SK-N-SH treated with all-trans-retinoic acid at 6 μM for 48 hours (cell line): ENCODE measurements around the gene PCSK5.

Experiments
- ATAC-seq: fragments of 200-7000 bp; cut with Tn5 transposase; 3 replicates; pipeline ENCODE4 v1.9.1; 2020; ENCODE audit warnings: mild to moderate bottlenecking, moderate library complexity
- CSDC2 ChIP-seq: fragments of 250-450 bp; sonication (Bioruptor Pico); IDR thresholded peaks from 2 replicates; pipeline ENCODE4 v1.5.0; 2020; ENCODE audit warnings: mild to moderate bottlenecking, moderate library complexity
- CSRNP3 ChIP-seq: fragments of 250-450 bp; sonication (Bioruptor Pico); IDR thresholded peaks from 2 replicates; pipeline ENCODE4 v1.5.1; 2021; ENCODE audit warnings: mild to moderate bottlenecking, moderate library complexity
- GLIS3 ChIP-seq: fragments of 250-450 bp; sonication (Bioruptor Pico); IDR thresholded peaks from 2 replicates; pipeline ENCODE4 v1.5.0; 2020; ENCODE audit warnings: mild to moderate bottlenecking, moderate library complexity
- ISL1 ChIP-seq: fragments of 250-450 bp; sonication (Bioruptor Pico); IDR thresholded peaks from 2 replicates; pipeline ENCODE4 v2.1.2; 2022; ENCODE audit warnings: mild to moderate bottlenecking, moderate library complexity
- OSR1 ChIP-seq: fragments of 250-450 bp; sonication (Bioruptor Pico); IDR thresholded peaks from 2 replicates; pipeline ENCODE4 v1.8.0; 2022; ENCODE audit warnings: moderate library complexity, mild to moderate bottlenecking, inconsistent platforms
- PATZ1 ChIP-seq: fragments of 250-450 bp; sonication (Bioruptor Pico); IDR thresholded peaks from 2 replicates; pipeline ENCODE4 v1.8.0; 2020; ENCODE audit warnings: mild to moderate bottlenecking, moderate library complexity, borderline replicate concordance
- POU6F1 ChIP-seq: fragments of 250-450 bp; sonication (Bioruptor Pico); IDR thresholded peaks from 2 replicates; pipeline ENCODE4 v1.8.0; 2021; ENCODE audit warnings: low read depth, mild to moderate bottlenecking, moderate library complexity, borderline replicate concordance
- RARB ChIP-seq: fragments of 250-450 bp; sonication (Bioruptor Pico); IDR thresholded peaks from 2 replicates; pipeline ENCODE4 v1.8.0; 2021; ENCODE audit warnings: mild to moderate bottlenecking, moderate library complexity
- SNAI2 ChIP-seq: fragments of 250-450 bp; sonication (Bioruptor Pico); IDR thresholded peaks from 2 replicates; pipeline ENCODE4 v1.5.0; 2020; ENCODE audit warnings: mild to moderate bottlenecking, moderate library complexity
- TOX ChIP-seq: fragments of 250-450 bp; sonication (Bioruptor Pico); IDR thresholded peaks from 2 replicates; pipeline ENCODE4 v1.8.0; 2021; ENCODE audit warnings: mild to moderate bottlenecking, moderate library complexity, borderline replicate concordance
- ZC3H10 ChIP-seq: fragments of 250-450 bp; sonication (Bioruptor Pico); IDR thresholded peaks from 2 replicates; pipeline ENCODE4 v1.5.1; 2021; ENCODE audit warnings: mild to moderate bottlenecking, moderate library complexity
- ZFP3 ChIP-seq: fragments of 250-450 bp; sonication (Bioruptor Pico); IDR thresholded peaks from 2 replicates; pipeline ENCODE4 v1.5.0; 2020; ENCODE audit warnings: mild to moderate bottlenecking, moderate library complexity
- ZFP30 ChIP-seq: fragments of 450-650 bp; formaldehyde crosslinking; IDR thresholded peaks from 2 replicates; pipeline ENCODE4 v1.5.0; 2022; ENCODE audit warnings: mild to moderate bottlenecking, moderate library complexity
- ZNF565 ChIP-seq: fragments of 450-650 bp; formaldehyde crosslinking; conservative IDR thresholded peaks from 2 replicates; pipeline ENCODE4 v1.5.0; 2020; ENCODE audit warnings: low read depth, mild to moderate bottlenecking, moderate library complexity
- ZNF70 ChIP-seq: fragments of 450-650 bp; formaldehyde crosslinking; IDR thresholded peaks from 2 replicates; pipeline ENCODE4 v1.5.0; 2020; ENCODE audit warnings: mild to moderate bottlenecking, moderate library complexity
- ZNF8 ChIP-seq: fragments of 450-650 bp; formaldehyde crosslinking; IDR thresholded peaks from 2 replicates; pipeline ENCODE4 v1.5.0; 2020; ENCODE audit warnings: mild to moderate bottlenecking, moderate library complexity
- TF ChIP-seq, protein P1 (sequence below): fragments of 250-450 bp; sonication (Bioruptor Pico); IDR thresholded peaks from 2 replicates; pipeline ENCODE4 v1.5.0; 2020; ENCODE audit warnings: mild to moderate bottlenecking, moderate library complexity
- TF ChIP-seq, protein P2 (sequence below): fragments of 250-450 bp; sonication (Bioruptor Pico); IDR thresholded peaks from 2 replicates; pipeline ENCODE4 v1.5.1; 2020; ENCODE audit warnings: low read depth, mild to moderate bottlenecking, moderate library complexity

The PCSK5 gene

GRCh38 chr9:76087976-76088375 is 197.5 kb downstream of the PCSK5 start:
- ATAC-seq = no peak
- TF ChIP-seq POU6F1 (CRISPR knock-in tag) (no peak), ZNF70 (CRISPR knock-in tag) (no peak), ZFP3 (CRISPR knock-in tag) (no peak), TOX (CRISPR knock-in tag) (no peak), ZFP30 (no peak), CSRNP3 (no peak), ZC3H10 (CRISPR knock-in tag) (no peak), ISL1 (CRISPR knock-in tag) (no peak), ZNF565 (CRISPR knock-in tag) (no peak), PATZ1 (CRISPR knock-in tag) (no peak), OSR1 (no peak), RARB (CRISPR knock-in tag) (no peak)
- TF ChIP-seq, protein P1, sequence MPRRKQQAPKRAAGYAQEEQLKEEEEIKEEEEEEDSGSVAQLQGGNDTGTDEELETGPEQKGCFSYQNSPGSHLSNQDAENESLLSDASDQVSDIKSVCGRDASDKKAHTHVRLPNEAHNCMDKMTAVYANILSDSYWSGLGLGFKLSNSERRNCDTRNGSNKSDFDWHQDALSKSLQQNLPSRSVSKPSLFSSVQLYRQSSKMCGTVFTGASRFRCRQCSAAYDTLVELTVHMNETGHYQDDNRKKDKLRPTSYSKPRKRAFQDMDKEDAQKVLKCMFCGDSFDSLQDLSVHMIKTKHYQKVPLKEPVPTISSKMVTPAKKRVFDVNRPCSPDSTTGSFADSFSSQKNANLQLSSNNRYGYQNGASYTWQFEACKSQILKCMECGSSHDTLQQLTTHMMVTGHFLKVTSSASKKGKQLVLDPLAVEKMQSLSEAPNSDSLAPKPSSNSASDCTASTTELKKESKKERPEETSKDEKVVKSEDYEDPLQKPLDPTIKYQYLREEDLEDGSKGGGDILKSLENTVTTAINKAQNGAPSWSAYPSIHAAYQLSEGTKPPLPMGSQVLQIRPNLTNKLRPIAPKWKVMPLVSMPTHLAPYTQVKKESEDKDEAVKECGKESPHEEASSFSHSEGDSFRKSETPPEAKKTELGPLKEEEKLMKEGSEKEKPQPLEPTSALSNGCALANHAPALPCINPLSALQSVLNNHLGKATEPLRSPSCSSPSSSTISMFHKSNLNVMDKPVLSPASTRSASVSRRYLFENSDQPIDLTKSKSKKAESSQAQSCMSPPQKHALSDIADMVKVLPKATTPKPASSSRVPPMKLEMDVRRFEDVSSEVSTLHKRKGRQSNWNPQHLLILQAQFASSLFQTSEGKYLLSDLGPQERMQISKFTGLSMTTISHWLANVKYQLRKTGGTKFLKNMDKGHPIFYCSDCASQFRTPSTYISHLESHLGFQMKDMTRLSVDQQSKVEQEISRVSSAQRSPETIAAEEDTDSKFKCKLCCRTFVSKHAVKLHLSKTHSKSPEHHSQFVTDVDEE (CRISPR knock-in tag) = no peak

GRCh38 chr9:76090330-76090729 is 199.9 kb downstream of the PCSK5 start:
- no peak for TF ChIP-seq PATZ1 (CRISPR knock-in tag)
- no peak for TF ChIP-seq ZFP3 (CRISPR knock-in tag)
- TF ChIP-seq ZNF8 (CRISPR knock-in tag) = no peak
- TF ChIP-seq GLIS3 (CRISPR knock-in tag) = no peak
- no peak for TF ChIP-seq CSDC2
- TF ChIP-seq SNAI2 (CRISPR knock-in tag) = no peak
- no peak for TF ChIP-seq ZNF565 (CRISPR knock-in tag)
- TF ChIP-seq, protein P1 (CRISPR knock-in tag) = no peak
- ATAC-seq = no peak

GRCh38 chr9:76090909-76091308 is 200.4 kb downstream of the PCSK5 start:
- TF ChIP-seq, protein P2, sequence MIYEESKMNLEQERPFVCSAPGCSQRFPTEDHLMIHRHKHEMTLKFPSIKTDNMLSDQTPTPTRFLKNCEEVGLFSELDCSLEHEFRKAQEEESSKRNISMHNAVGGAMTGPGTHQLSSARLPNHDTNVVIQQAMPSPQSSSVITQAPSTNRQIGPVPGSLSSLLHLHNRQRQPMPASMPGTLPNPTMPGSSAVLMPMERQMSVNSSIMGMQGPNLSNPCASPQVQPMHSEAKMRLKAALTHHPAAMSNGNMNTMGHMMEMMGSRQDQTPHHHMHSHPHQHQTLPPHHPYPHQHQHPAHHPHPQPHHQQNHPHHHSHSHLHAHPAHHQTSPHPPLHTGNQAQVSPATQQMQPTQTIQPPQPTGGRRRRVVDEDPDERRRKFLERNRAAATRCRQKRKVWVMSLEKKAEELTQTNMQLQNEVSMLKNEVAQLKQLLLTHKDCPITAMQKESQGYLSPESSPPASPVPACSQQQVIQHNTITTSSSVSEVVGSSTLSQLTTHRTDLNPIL (CRISPR knock-in tag) = no peak
- no peak for ATAC-seq
